Esophagus muscularis mucosa (tissue), 3 donors: ENCODE data around the gene GTF2IRD1.
"Not testable (repeated sequence)": the region's sequence is repeated elsewhere in the genome, so short reads cannot be mapped to it uniquely, and the experiment has no call there.

ENCODE experiments used
- POLR2A ChIP-seq: fragments of 450-650 bp; IDR thresholded peaks from one replicate; pipeline ENCODE4 v1.6.1; 2017; ENCODE audit warnings: antibody characterized with exemption, moderate library complexity, mild to moderate bottlenecking, low read depth
- POLR2AphosphoS5 ChIP-seq, 2 donors: sonication (generic); formaldehyde crosslinking; IDR thresholded peaks; one replicate each; pipeline ENCODE4 v1.6.1; 2017; ENCODE audit warnings: antibody characterized with exemption in 2 of 2
- TF ChIP-seq, protein P1 (sequence below), 3 experiments: fragments of 200-600 bp in 2 of 3; fragments of 450-650 bp in 1 of 3; sonication (generic) in 2 of 3; IDR thresholded peaks; one replicate each; pipeline ENCODE4 v1.5.1; 2017 to 2019; ENCODE audit warnings: antibody characterized with exemption in 3 of 3, mild to moderate bottlenecking in 2 of 3, moderate library complexity in 1 of 3

DNA sequence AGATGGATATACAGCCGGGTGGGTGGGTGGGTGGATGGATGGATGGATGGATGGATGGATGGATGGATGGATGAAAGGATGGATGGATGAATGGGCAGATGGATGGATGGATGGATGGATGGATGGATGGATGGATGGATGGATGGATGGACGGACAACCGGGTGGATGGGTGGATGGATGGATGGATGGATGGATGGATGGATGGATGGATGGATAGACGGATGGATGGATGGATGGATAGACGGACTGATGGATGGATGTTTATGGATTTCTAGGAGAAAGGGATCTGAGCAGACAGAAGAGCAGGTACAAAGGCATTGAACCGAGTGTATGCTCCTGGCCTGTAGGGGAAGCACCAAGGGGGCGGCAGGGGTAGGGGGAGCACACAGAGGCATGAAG is 75.1 kb downstream of the GTF2IRD1 start:
- TF ChIP-seq POLR2A; POLR2AphosphoS5 (IDR thresholded peaks at IDR 0.05): not testable (repeated sequence)
- TF ChIP-seq, protein P1, sequence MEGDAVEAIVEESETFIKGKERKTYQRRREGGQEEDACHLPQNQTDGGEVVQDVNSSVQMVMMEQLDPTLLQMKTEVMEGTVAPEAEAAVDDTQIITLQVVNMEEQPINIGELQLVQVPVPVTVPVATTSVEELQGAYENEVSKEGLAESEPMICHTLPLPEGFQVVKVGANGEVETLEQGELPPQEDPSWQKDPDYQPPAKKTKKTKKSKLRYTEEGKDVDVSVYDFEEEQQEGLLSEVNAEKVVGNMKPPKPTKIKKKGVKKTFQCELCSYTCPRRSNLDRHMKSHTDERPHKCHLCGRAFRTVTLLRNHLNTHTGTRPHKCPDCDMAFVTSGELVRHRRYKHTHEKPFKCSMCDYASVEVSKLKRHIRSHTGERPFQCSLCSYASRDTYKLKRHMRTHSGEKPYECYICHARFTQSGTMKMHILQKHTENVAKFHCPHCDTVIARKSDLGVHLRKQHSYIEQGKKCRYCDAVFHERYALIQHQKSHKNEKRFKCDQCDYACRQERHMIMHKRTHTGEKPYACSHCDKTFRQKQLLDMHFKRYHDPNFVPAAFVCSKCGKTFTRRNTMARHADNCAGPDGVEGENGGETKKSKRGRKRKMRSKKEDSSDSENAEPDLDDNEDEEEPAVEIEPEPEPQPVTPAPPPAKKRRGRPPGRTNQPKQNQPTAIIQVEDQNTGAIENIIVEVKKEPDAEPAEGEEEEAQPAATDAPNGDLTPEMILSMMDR (IDR thresholded peaks at IDR 0.05) = not testable (repeated sequence)
